Thoracic aorta (tissue), 2 donors: ENCODE results near the gene SPTBN5. TPM values are rescaled to one million over a fixed set of nuclear protein-coding genes. Genes with fewer than 3 reads are reported as not detected.
A peak's percentile ranks its signal among the peaks of the same experiment; 100 is the strongest.

ENCODE experiments used
- ATAC-seq: fragments of 150-250 bp; one replicate; pipeline ENCODE4 v1.8.0; 2017; ENCODE audit warnings: low read depth; ENCODE audit not compliant: insufficient number of reproducible peaks, low FRiP score
- DNase-seq: peaks from one replicate; pipeline ENCODE4 v3.0.0-alpha.2; 2020; ENCODE audit warnings: low spot score
- H3K27ac ChIP-seq, 2 donors: fragments of 200-600 bp; sonication (generic); 1 replicate in 1 of 2; 2 replicates in 1 of 2; pipeline ENCODE4 v1.5.1; 2016; ENCODE audit warnings: mild to moderate bottlenecking in 2 of 2, moderate library complexity in 2 of 2
- H3K27me3 ChIP-seq: fragments of 200-600 bp; sonication (generic); replicated peaks from 2 replicates; pipeline ENCODE4 v1.6.0; 2016; ENCODE audit warnings: mild to moderate bottlenecking; ENCODE audit not compliant: insufficient read depth
- H3K36me3 ChIP-seq: fragments of 200-600 bp; sonication (generic); one replicate; pipeline ENCODE4 v1.5.1; 2016
- H3K4me1 ChIP-seq, 2 donors: fragments of 200-600 bp; sonication (generic); 1 replicate in 1 of 2; 2 replicates in 1 of 2; pipeline versions ENCODE4 v1.5.1 to v1.6.0; 2016; ENCODE audit warnings: low read depth in 2 of 2, mild to moderate bottlenecking in 1 of 2; ENCODE audit not compliant: control insufficient read depth in 1 of 2
- H3K4me3 ChIP-seq: fragments of 200-600 bp; sonication (generic); 2 replicates; pipeline ENCODE4 v1.5.1; 2016; ENCODE audit warnings: mild to moderate bottlenecking
- H3K9me3 ChIP-seq: fragments of 200-600 bp; sonication (generic); 2 replicates; pipeline ENCODE4 v1.5.1; 2016
- CTCF ChIP-seq: fragments of 200-600 bp; sonication (generic); IDR thresholded peaks from one replicate; pipeline ENCODE4 v1.5.1; 2019; ENCODE audit warnings: antibody characterized with exemption
- total RNA-seq, 2 donors: library from RNA; depleted of rRNA; stranded (reverse); fragments of >200 nt; gene quantifications; one replicate each; pipeline versions ENCODE4 v1.1.0 to v1.2.3, GENCODE V29; 2016

SPTBN5 gene
- total RNA-seq, 2 donors from 2014 or later = 1.3 to 3.9 TPM

GRCh38 chr15:41921167-41921566, 27.3 kb upstream of the SPTBN5 start:
- Histone ChIP-seq H3K4me1 (peaks cover 46 to 71% of the 10 kb centered on the region in 2 donors), H3K9me3 (no peaks in the 10 kb centered on the region)
- no peak for TF ChIP-seq CTCF

GRCh38 chr15:41919954-41920538, 26.2 kb upstream of the SPTBN5 start:
- DNase-seq (no peak), ATAC-seq (no peak)
- H3K36me3 ChIP-seq = peaks cover 7% of the 10 kb centered on the region
- no peaks in the 10 kb centered on the region for H3K9me3 ChIP-seq
- peak overlapping the region; percentile 68 to 73 for H3K27ac ChIP-seq
- H3K4me1 ChIP-seq = peaks cover 46 to 71% of the 10 kb centered on the region in 2 donors
- H3K4me3 ChIP-seq = no peak overlapping the region
- TF ChIP-seq CTCF = no peak
- H3K27me3 ChIP-seq = no peaks in the 10 kb centered on the region

More at GRCh38 chr15:41921167-41921566, 27.3 kb upstream of the SPTBN5 start:
- H3K4me3 ChIP-seq = no peak overlapping the region
- DNase-seq (no peak), ATAC-seq (no peak)
- peak overlapping the region; percentile 32 to 68 for H3K27ac ChIP-seq
- peaks cover 7% of the 10 kb centered on the region for H3K36me3 ChIP-seq
- H3K27me3 ChIP-seq = no peaks in the 10 kb centered on the region

GRCh38 chr15:41919201-41919820, 25.5 kb upstream of the SPTBN5 start:
- no peak overlapping the region for H3K4me3 ChIP-seq
- H3K27ac ChIP-seq = peak overlapping the region; percentile 68 to 73
- TF ChIP-seq CTCF = no peak
- DNase-seq = no peak
- H3K4me1 ChIP-seq = peaks cover 49 to 77% of the 10 kb centered on the region in 2 donors
- no peaks in the 10 kb centered on the region for H3K9me3 ChIP-seq
- ATAC-seq = no peak
- peaks cover 7% of the 10 kb centered on the region for H3K36me3 ChIP-seq
- H3K27me3 ChIP-seq = no peaks in the 10 kb centered on the region

GRCh38 chr15:41918506-41919126, 24.8 kb upstream of the SPTBN5 start:
- no peak for DNase-seq
- peaks cover 52 to 81% of the 10 kb centered on the region in 2 donors for H3K4me1 ChIP-seq
- peaks cover 7% of the 10 kb centered on the region for H3K36me3 ChIP-seq

More at GRCh38 chr15:41918506-41919126, 24.8 kb upstream of the SPTBN5 start:
- TF ChIP-seq CTCF = no peak
- H3K4me3 ChIP-seq = no peak overlapping the region
- peak overlapping the region; percentile 68 to 73 for H3K27ac ChIP-seq
- ATAC-seq = no peak
- no peaks in the 10 kb centered on the region for H3K27me3 ChIP-seq
- no peaks in the 10 kb centered on the region for H3K9me3 ChIP-seq
